Esophagus muscularis mucosa (tissue), 3 donors: ENCODE results near the gene WDR5.

Source experiments
- CTCF ChIP-seq, 3 experiments: fragments of 200-600 bp in 2 of 3; fragments of 450-650 bp in 1 of 3; sonication (generic) in 2 of 3; IDR thresholded peaks; one replicate each; pipeline ENCODE4 v1.5.1; 2017 to 2019; ENCODE audit warnings: antibody characterized with exemption in 3 of 3, mild to moderate bottlenecking in 2 of 3, moderate library complexity in 1 of 3
- POLR2A ChIP-seq: fragments of 450-650 bp; IDR thresholded peaks from one replicate; pipeline ENCODE4 v1.6.1; 2017; ENCODE audit warnings: antibody characterized with exemption, moderate library complexity, mild to moderate bottlenecking, low read depth

GRCh38 chr9:134155812-134156377 lies 20.0 kb downstream of the WDR5 start:
- TF ChIP-seq POLR2A = no peak
- TF ChIP-seq CTCF (IDR thresholded peaks at IDR 0.05) = no peak
